WTC11 (cell line): ENCODE measurements around the gene TRIM9. TPM values are rescaled to one million over a fixed set of nuclear protein-coding genes. Genes with fewer than 3 reads are reported as not detected.

Experiments
- ATAC-seq: fragments of 200-7000 bp; cut with Tn5 transposase; 2 replicates; pipeline ENCODE4 v1.10.0; 2021; ENCODE audit warnings: mild to moderate bottlenecking, moderate library complexity
- CTCF ChIA-PET: fragments of 300-600 bp; sonication (Branson Sonifier 250); formaldehyde crosslinking; loops from one replicate; lab custom pipeline; 2021; ENCODE audit warnings: antibody characterized with exemption; lab: Charles Lee
- POLR2A ChIA-PET: fragments of 350-600 bp; sonication (Branson Sonifier 250); formaldehyde crosslinking; loops from one replicate; lab custom pipeline; 2021; ENCODE audit warnings: antibody characterized with exemption; lab: Charles Lee
- DNase-seq: peaks from one replicate; pipeline ENCODE4 v3.0.0; 2021; ENCODE audit warnings: low spot score
- H3K27ac Mint-ChIP-seq: 2 replicates; pipeline ENCODE4 v1.8.0; 2021; ENCODE audit warnings: mixed read lengths
- H3K27me3 Mint-ChIP-seq: 2 replicates; pipeline ENCODE4 v1.8.0; 2021; ENCODE audit warnings: low read depth, mild to moderate bottlenecking, moderate library complexity, mixed read lengths
- H3K36me3 Mint-ChIP-seq: 2 replicates; pipeline ENCODE4 v1.8.0; 2021; ENCODE audit warnings: mixed read lengths
- H3K4me1 Mint-ChIP-seq: 2 replicates; pipeline ENCODE4 v1.8.0; 2022; ENCODE audit warnings: mixed read lengths
- H3K4me3 Mint-ChIP-seq: 2 replicates; pipeline ENCODE4 v1.8.0; 2021; ENCODE audit warnings: mild to moderate bottlenecking, moderate library complexity, mixed read lengths
- H3K9me3 Mint-ChIP-seq: 2 replicates; pipeline ENCODE4 v1.8.0; 2021; ENCODE audit warnings: mixed read lengths
- ARID4B ChIP-seq: sonication (generic); formaldehyde crosslinking; IDR thresholded peaks from 2 replicates; pipeline ENCODE4 v1.8.0; 2023; ENCODE audit warnings: missing genetic modification reagents, mild to moderate bottlenecking, borderline replicate concordance
- ATF1 ChIP-seq: sonication (generic); formaldehyde crosslinking; IDR thresholded peaks from 2 replicates; pipeline ENCODE4 v1.8.1; 2023; ENCODE audit warnings: mild to moderate bottlenecking, moderate library complexity, missing genetic modification reagents
- ATF2 ChIP-seq: sonication (generic); formaldehyde crosslinking; IDR thresholded peaks from 2 replicates; pipeline ENCODE4 v1.8.1; 2022; ENCODE audit warnings: low read depth, missing genetic modification reagents, borderline replicate concordance
- ATF3 ChIP-seq: sonication (generic); formaldehyde crosslinking; conservative IDR thresholded peaks from 2 replicates; pipeline ENCODE4 v1.8.1; 2022; ENCODE audit warnings: mild to moderate bottlenecking, missing genetic modification reagents
- E2F5 ChIP-seq: sonication (generic); formaldehyde crosslinking; IDR thresholded peaks from 2 replicates; pipeline ENCODE4 v1.8.1; 2022; ENCODE audit warnings: mild to moderate bottlenecking, moderate library complexity, missing genetic modification reagents
- EMX1 ChIP-seq: fragments of 250-450 bp; sonication (Bioruptor Pico); IDR thresholded peaks from 2 replicates; pipeline ENCODE4 v1.8.0; 2021; ENCODE audit warnings: mild to moderate bottlenecking
- FOXJ3 ChIP-seq: sonication (generic); formaldehyde crosslinking; IDR thresholded peaks from 2 replicates; pipeline ENCODE4 v1.9.0; 2021; ENCODE audit warnings: missing genetic modification reagents, mild to moderate bottlenecking, borderline replicate concordance
- FOXK1 ChIP-seq: sonication (generic); formaldehyde crosslinking; IDR thresholded peaks from 2 replicates; pipeline ENCODE4 v1.8.0; 2022; ENCODE audit warnings: mild to moderate bottlenecking, moderate library complexity, missing genetic modification reagents
- KAT7 ChIP-seq: sonication (generic); formaldehyde crosslinking; IDR thresholded peaks from 2 replicates; pipeline ENCODE4 v1.8.1; 2023; ENCODE audit warnings: missing genetic modification reagents, mild to moderate bottlenecking, borderline replicate concordance
- NFYB ChIP-seq: sonication (generic); formaldehyde crosslinking; conservative IDR thresholded peaks from 2 replicates; pipeline ENCODE4 v1.8.0; 2022; ENCODE audit warnings: low read depth, missing genetic modification reagents
- NR1H2 ChIP-seq: sonication (generic); formaldehyde crosslinking; IDR thresholded peaks from 2 replicates; pipeline ENCODE4 v1.9.0; 2021; ENCODE audit warnings: mild to moderate bottlenecking, moderate library complexity, missing genetic modification reagents
- NR3C1 ChIP-seq: sonication (generic); formaldehyde crosslinking; conservative IDR thresholded peaks from 2 replicates; pipeline ENCODE4 v1.8.1; 2023; ENCODE audit warnings: low read depth, mild to moderate bottlenecking, missing genetic modification reagents
- PREB ChIP-seq: sonication (generic); formaldehyde crosslinking; IDR thresholded peaks from 2 replicates; pipeline ENCODE4 v1.8.1; 2022; ENCODE audit warnings: mild to moderate bottlenecking, missing genetic modification reagents, moderate library complexity, borderline replicate concordance
- RORB ChIP-seq: fragments of 250-450 bp; sonication (Bioruptor Pico); IDR thresholded peaks from 2 replicates; pipeline ENCODE4 v1.9.0; 2021; ENCODE audit warnings: mild to moderate bottlenecking
- SMAD3 ChIP-seq: sonication (generic); formaldehyde crosslinking; IDR thresholded peaks from 2 replicates; pipeline ENCODE4 v1.8.0; 2022; ENCODE audit warnings: missing genetic modification reagents, mild to moderate bottlenecking, borderline replicate concordance
- TCF7 ChIP-seq: sonication (generic); formaldehyde crosslinking; IDR thresholded peaks from 2 replicates; pipeline ENCODE4 v1.8.0; 2022; ENCODE audit warnings: mild to moderate bottlenecking, low read depth, missing genetic modification reagents, moderate library complexity
- TP53 ChIP-seq: sonication (generic); formaldehyde crosslinking; IDR thresholded peaks from 2 replicates; pipeline ENCODE4 v1.8.1; 2023; ENCODE audit warnings: mild to moderate bottlenecking, missing genetic modification reagents
- ZNF121 ChIP-seq: sonication (generic); formaldehyde crosslinking; IDR thresholded peaks from 2 replicates; pipeline ENCODE4 v1.8.0; 2023; ENCODE audit warnings: missing genetic modification reagents
- ZNF138 ChIP-seq: sonication (generic); formaldehyde crosslinking; conservative IDR thresholded peaks from 2 replicates; pipeline ENCODE4 v1.8.1; 2022; ENCODE audit warnings: mild to moderate bottlenecking, moderate library complexity, missing genetic modification reagents
- ZNF263 ChIP-seq: sonication (generic); formaldehyde crosslinking; IDR thresholded peaks from 2 replicates; pipeline ENCODE4 v1.8.1; 2022; ENCODE audit warnings: low read depth, mild to moderate bottlenecking, moderate library complexity, missing genetic modification reagents
- ZNF317 ChIP-seq: sonication (generic); formaldehyde crosslinking; IDR thresholded peaks from 2 replicates; pipeline ENCODE4 v1.8.1; 2023; ENCODE audit warnings: low read depth, mild to moderate bottlenecking, moderate library complexity, missing genetic modification reagents, borderline replicate concordance
- ZNF532 ChIP-seq: fragments of 250-450 bp; sonication (Bioruptor Pico); IDR thresholded peaks from 2 replicates; pipeline ENCODE4 v1.9.0; 2021; ENCODE audit warnings: mild to moderate bottlenecking, borderline replicate concordance
- ZSCAN18 ChIP-seq: fragments of 250-450 bp; sonication (Bioruptor Pico); IDR thresholded peaks from 2 replicates; pipeline ENCODE4 v2.1.2; 2022; ENCODE audit warnings: mild to moderate bottlenecking, moderate library complexity
- total RNA-seq: library from RNA; stranded (reverse); gene quantifications from 3 replicates; pipeline ENCODE4 v1.2.3, GENCODE V29; 2021

Gene TRIM9
- total RNA-seq, 1 experiment from 2014 or later = 4.0 TPM

- TF ChIP-seq ARID4B (CRISPR knock-in tag) (no peak), FOXK1 (CRISPR knock-in tag) (no peak), ZNF138 (CRISPR knock-in tag) (no peak), FOXJ3 (CRISPR knock-in tag) (no peak), ZNF532 (CRISPR knock-in tag) (no peak), TCF7 (CRISPR knock-in tag) (no peak)
These were observed 24.1 kb upstream of the TRIM9 start (continued) for GRCh38 chr14:51118993-51119392.

- Mint-ChIP-seq H3K9me3 (no peaks in the 10 kb centered on the region), H3K27me3 (no peaks in the 10 kb centered on the region), H3K27ac (no peak overlapping the region), H3K4me1 (peaks cover 33% of the 10 kb centered on the region), H3K4me3 (no peak overlapping the region), H3K36me3 (no peaks in the 10 kb centered on the region)
- CTCF ChIA-PET = no interaction called here
- ATAC-seq (no peak), DNase-seq (no peak)
- POLR2A ChIA-PET = no interaction called here
- TF ChIP-seq ZSCAN18 (no peak), ATF3 (CRISPR knock-in tag) (no peak), ZNF263 (CRISPR knock-in tag) (no peak), ZNF317 (CRISPR knock-in tag) (no peak), RORB (no peak), NR3C1 (CRISPR knock-in tag) (no peak), NFYB (no peak), PREB (CRISPR knock-in tag) (no peak), KAT7 (no peak), NR1H2 (CRISPR knock-in tag) (no peak), SMAD3 (no peak), ATF2 (CRISPR knock-in tag) (no peak), EMX1 (CRISPR knock-in tag) (no peak), ATF1 (CRISPR knock-in tag) (no peak), TP53 (CRISPR knock-in tag) (no peak), E2F5 (CRISPR knock-in tag) (no peak), ZNF121 (CRISPR knock-in tag) (no peak)
These were observed 22.7 kb upstream of the TRIM9 start for GRCh38 chr14:51117593-51117992.
